Liver (tissue), 9 donors: ENCODE measurements around the gene RTN4R. TPM values are rescaled to one million over a fixed set of nuclear protein-coding genes. Genes with fewer than 3 reads are reported as not detected.
"Not testable (repeated sequence)": the region's sequence is repeated elsewhere in the genome, so short reads cannot be mapped to it uniquely, and the experiment has no call there.

Experiments
- DNase-seq: peaks from one replicate; pipeline ENCODE4 v3.0.0-alpha.2; 2017; ENCODE audit warnings: low spot score
- H3K27ac ChIP-seq, 2 donors: one replicate each; pipeline ENCODE4 v1.7.0; 2013; ENCODE audit warnings: inconsistent platforms in 2 of 2, low read length in 2 of 2, control low read depth in 1 of 2, low read depth in 1 of 2, mild to moderate bottlenecking in 1 of 2
- H3K27me3 ChIP-seq, 4 donors: one replicate each; pipeline versions ENCODE4 v1.6.1 to v1.7.0; 2013; ENCODE audit warnings: low read length in 3 of 4, inconsistent platforms in 1 of 4, mild to moderate bottlenecking in 1 of 4, moderate library complexity in 1 of 4; ENCODE audit not compliant: control insufficient read depth in 4 of 4, insufficient read depth in 4 of 4
- H3K36me3 ChIP-seq, 4 donors: one replicate each; pipeline versions ENCODE4 v1.6.1 to v1.7.0; 2013; ENCODE audit warnings: low read length in 3 of 4, mild to moderate bottlenecking in 3 of 4, low read depth in 1 of 4, moderate library complexity in 1 of 4; ENCODE audit not compliant: control insufficient read depth in 4 of 4, insufficient read depth in 3 of 4
- H3K4me1 ChIP-seq, 4 donors: one replicate each; pipeline versions ENCODE4 v1.6.1 to v1.7.0; 2013; ENCODE audit warnings: low read length in 3 of 4, mild to moderate bottlenecking in 3 of 4, moderate library complexity in 1 of 4; ENCODE audit not compliant: control insufficient read depth in 4 of 4, insufficient read depth in 4 of 4
- H3K4me3 ChIP-seq, 3 donors: one replicate each; pipeline versions ENCODE4 v1.6.1 to v1.7.0; 2013; ENCODE audit warnings: low read length in 3 of 3, control low read depth in 1 of 3, low read depth in 1 of 3, mild to moderate bottlenecking in 1 of 3
- H3K9ac ChIP-seq, 2 donors: one replicate each; pipeline ENCODE4 v1.7.0; 2013; ENCODE audit warnings: low read length in 2 of 2, mild to moderate bottlenecking in 2 of 2, moderate library complexity in 2 of 2, control low read depth in 1 of 2, low read depth in 1 of 2
- H3K9me3 ChIP-seq, 4 donors: one replicate each; pipeline versions ENCODE4 v1.6.1 to v1.7.0; 2013; ENCODE audit warnings: low read length in 3 of 4; ENCODE audit not compliant: control insufficient read depth in 4 of 4
- EGR1 ChIP-seq, 2 donors: IDR thresholded peaks; 2 replicates each; pipeline ENCODE4 v1.6.1; 2016 to 2018; ENCODE audit warnings: antibody characterized with exemption in 2 of 2, low read depth in 2 of 2
- FOXA1 ChIP-seq: IDR thresholded peaks from 2 replicates; pipeline ENCODE4 v1.6.1; 2016; ENCODE audit warnings: antibody characterized with exemption
- FOXA2 ChIP-seq: IDR thresholded peaks from 2 replicates; pipeline ENCODE4 v1.6.1; 2016; ENCODE audit warnings: antibody characterized with exemption
- GABPA ChIP-seq, 2 donors: IDR thresholded peaks in 1 of 2; conservative IDR thresholded peaks in 1 of 2; 2 replicates each; pipeline ENCODE4 v1.6.1; 2016; ENCODE audit warnings: antibody characterized with exemption in 2 of 2, mild to moderate bottlenecking in 1 of 2, moderate library complexity in 1 of 2
- HNF4A ChIP-seq, 2 donors: conservative IDR thresholded peaks; 2 replicates each; pipeline ENCODE4 v1.6.1; 2016; ENCODE audit warnings: antibody characterized with exemption in 2 of 2, mild to moderate bottlenecking in 2 of 2
- HNF4G ChIP-seq: IDR thresholded peaks from 2 replicates; pipeline ENCODE4 v1.6.1; 2016; ENCODE audit warnings: antibody characterized with exemption
- JUND ChIP-seq, 2 donors: IDR thresholded peaks; 2 replicates each; pipeline ENCODE4 v1.6.1; 2016; ENCODE audit warnings: antibody characterized with exemption in 2 of 2
- NR2F2 ChIP-seq: IDR thresholded peaks from 2 replicates; pipeline ENCODE4 v1.6.1; 2016; ENCODE audit warnings: antibody characterized with exemption
- RAD21 ChIP-seq, 2 donors: IDR thresholded peaks; 2 replicates each; pipeline ENCODE4 v1.6.1; 2016; ENCODE audit warnings: antibody characterized with exemption in 2 of 2, mild to moderate bottlenecking in 2 of 2
- SP1 ChIP-seq: IDR thresholded peaks from 2 replicates; pipeline ENCODE4 v1.6.1; 2018; ENCODE audit warnings: antibody characterized with exemption, mild to moderate bottlenecking
- TAF1 ChIP-seq: conservative IDR thresholded peaks from 2 replicates; pipeline ENCODE4 v1.6.1; 2016; ENCODE audit warnings: antibody characterized with exemption, mild to moderate bottlenecking
- YY1 ChIP-seq: IDR thresholded peaks from 2 replicates; pipeline ENCODE4 v1.6.1; 2016; ENCODE audit warnings: antibody characterized with exemption, mild to moderate bottlenecking
- WGBS: extraction: QIAGEN DNeasy Blood & Tissue Kit; methylation state at CpG from one replicate; pipeline ENCODE4 v1.1.7; 2013; 5-methylcytosine and 5-hydroxymethylcytosine counted together
- polyA plus RNA-seq, 2 donors: library from polyadenylated mRNA; stranded (reverse) in 1 of 2; unstranded in 1 of 2; fragments of 200-250 nt in 1 of 2; fragments of >200 nt in 1 of 2; fragmentation: Nextera tagmentation in 1 of 2; extraction: Ambion mirVana in 1 of 2; gene quantifications; one replicate each; pipeline versions ENCODE4 v1.2.1 to v1.2.3, GENCODE V29; 2013 to 2015
- total RNA-seq, 2 donors: library from RNA; depleted of rRNA; stranded (reverse); fragments of >200 nt; gene quantifications; one replicate each; pipeline ENCODE4 v1.2.3, GENCODE V29; 2014
- TF ChIP-seq, protein P1 (sequence below): fragments of 150-350 bp; IDR thresholded peaks from 2 replicates; pipeline ENCODE4 v1.5.1; 2017; ENCODE audit warnings: improper control_type of control experiment, low read depth, low read length; ENCODE audit not compliant: missing input control
- TF ChIP-seq, protein P2 (sequence below): IDR thresholded peaks from 2 replicates; pipeline ENCODE4 v1.6.1; 2016; ENCODE audit warnings: antibody characterized with exemption
- TF ChIP-seq, protein P3 (sequence below): IDR thresholded peaks from 2 replicates; pipeline ENCODE4 v1.6.1; 2016; ENCODE audit warnings: antibody characterized with exemption
- TF ChIP-seq, protein P4 (sequence below): IDR thresholded peaks from 2 replicates; pipeline ENCODE4 v1.6.1; 2016; ENCODE audit warnings: antibody characterized with exemption
- donor health status: healthy.
- donor health status: healthy.
- donor health status: healthy.
- donor health status: healthy.
- donor health status: healthy.

The RTN4R gene
- total and polyA plus RNA-seq, 4 donors: 0.33 to 10.4 (median 1.1) TPM

DNA sequence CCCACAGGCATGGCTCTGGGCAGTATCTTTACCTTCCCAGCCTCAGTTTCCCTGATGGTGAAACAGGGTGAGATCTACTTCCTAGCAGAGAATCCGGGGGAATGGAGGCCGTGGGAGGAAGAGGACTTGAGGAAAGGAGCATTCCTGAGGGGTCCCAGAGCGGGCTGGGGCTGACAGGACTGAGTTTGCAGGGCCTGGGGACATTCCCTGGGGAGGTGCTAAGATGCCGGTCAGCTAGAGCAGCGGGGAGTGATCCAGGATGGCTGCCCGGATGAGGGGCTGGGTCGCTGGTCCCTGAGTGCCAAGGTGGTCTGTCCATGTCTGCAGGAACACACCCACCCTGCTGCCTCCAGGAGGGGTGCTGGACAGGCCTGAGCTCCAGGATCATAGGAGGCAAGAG is 8.3 kb upstream of the RTN4R start:
- Histone ChIP-seq H3K27ac (no peak overlapping the region), H3K9ac (no peak overlapping the region), H3K27me3 (no peaks in the 10 kb centered on the region), H3K9me3 (no peaks in the 10 kb centered on the region), H3K4me1 (no peaks in the 10 kb centered on the region), H3K36me3 (no peaks in the 10 kb centered on the region), H3K4me3 (no peak overlapping the region)
- TF ChIP-seq, protein P1, sequence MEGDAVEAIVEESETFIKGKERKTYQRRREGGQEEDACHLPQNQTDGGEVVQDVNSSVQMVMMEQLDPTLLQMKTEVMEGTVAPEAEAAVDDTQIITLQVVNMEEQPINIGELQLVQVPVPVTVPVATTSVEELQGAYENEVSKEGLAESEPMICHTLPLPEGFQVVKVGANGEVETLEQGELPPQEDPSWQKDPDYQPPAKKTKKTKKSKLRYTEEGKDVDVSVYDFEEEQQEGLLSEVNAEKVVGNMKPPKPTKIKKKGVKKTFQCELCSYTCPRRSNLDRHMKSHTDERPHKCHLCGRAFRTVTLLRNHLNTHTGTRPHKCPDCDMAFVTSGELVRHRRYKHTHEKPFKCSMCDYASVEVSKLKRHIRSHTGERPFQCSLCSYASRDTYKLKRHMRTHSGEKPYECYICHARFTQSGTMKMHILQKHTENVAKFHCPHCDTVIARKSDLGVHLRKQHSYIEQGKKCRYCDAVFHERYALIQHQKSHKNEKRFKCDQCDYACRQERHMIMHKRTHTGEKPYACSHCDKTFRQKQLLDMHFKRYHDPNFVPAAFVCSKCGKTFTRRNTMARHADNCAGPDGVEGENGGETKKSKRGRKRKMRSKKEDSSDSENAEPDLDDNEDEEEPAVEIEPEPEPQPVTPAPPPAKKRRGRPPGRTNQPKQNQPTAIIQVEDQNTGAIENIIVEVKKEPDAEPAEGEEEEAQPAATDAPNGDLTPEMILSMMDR: no peak
- TF ChIP-seq HNF4A (conservative IDR thresholded peaks at IDR 0.05) (no peak), NR2F2 (no peak), FOXA1 (no peak), RAD21 (IDR thresholded peaks at IDR 0.05) (no peak), JUND (IDR thresholded peaks at IDR 0.05) (no peak), GABPA (IDR thresholded peaks at IDR 0.05 in 1 of 2, conservative IDR thresholded peaks at IDR 0.05 in 1 of 2) (no peak), EGR1 (IDR thresholded peaks at IDR 0.05; ENCODE audit: low read depth in 2 of 2) (no peak), SP1 (no peak), TAF1 (no peak), HNF4G (no peak)
- TF ChIP-seq, protein P2, sequence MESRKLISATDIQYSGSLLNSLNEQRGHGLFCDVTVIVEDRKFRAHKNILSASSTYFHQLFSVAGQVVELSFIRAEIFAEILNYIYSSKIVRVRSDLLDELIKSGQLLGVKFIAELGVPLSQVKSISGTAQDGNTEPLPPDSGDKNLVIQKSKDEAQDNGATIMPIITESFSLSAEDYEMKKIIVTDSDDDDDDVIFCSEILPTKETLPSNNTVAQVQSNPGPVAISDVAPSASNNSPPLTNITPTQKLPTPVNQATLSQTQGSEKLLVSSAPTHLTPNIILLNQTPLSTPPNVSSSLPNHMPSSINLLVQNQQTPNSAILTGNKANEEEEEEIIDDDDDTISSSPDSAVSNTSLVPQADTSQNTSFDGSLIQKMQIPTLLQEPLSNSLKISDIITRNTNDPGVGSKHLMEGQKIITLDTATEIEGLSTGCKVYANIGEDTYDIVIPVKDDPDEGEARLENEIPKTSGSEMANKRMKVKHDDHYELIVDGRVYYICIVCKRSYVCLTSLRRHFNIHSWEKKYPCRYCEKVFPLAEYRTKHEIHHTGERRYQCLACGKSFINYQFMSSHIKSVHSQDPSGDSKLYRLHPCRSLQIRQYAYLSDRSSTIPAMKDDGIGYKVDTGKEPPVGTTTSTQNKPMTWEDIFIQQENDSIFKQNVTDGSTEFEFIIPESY: no peak
- TF ChIP-seq, protein P3, sequence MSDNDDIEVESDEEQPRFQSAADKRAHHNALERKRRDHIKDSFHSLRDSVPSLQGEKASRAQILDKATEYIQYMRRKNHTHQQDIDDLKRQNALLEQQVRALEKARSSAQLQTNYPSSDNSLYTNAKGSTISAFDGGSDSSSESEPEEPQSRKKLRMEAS: no peak
- TF ChIP-seq, protein P4, sequence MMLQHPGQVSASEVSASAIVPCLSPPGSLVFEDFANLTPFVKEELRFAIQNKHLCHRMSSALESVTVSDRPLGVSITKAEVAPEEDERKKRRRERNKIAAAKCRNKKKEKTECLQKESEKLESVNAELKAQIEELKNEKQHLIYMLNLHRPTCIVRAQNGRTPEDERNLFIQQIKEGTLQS: no peak
- DNase-seq: no peak
- 81% methylated on average over 7 of the region's 7 CpGs for WGBS

DNA sequence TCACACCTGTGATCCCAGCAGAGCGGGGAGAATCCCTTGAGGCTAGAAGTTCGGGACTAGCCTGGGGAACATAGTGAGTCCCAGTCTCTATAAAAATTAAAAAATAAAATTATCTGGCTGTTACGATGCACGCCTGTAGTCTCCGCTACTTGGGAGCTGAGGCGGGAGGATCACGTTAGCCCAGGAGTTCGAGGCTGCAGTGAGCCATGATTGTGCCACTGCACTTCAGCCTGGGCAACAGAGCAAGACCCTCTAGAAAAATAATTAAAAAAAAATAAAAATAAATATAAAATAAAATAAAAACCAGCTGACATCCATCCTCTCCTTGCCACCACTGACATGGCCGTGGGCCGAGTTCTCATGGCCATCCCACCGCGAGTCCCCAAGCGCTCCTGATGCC is 7.7 kb upstream of the RTN4R start:
- Histone ChIP-seq H3K4me1 (no peaks in the 10 kb centered on the region), H3K27me3 (no peaks in the 10 kb centered on the region), H3K36me3 (no peaks in the 10 kb centered on the region), H3K9ac (no peak overlapping the region), H3K9me3 (no peaks in the 10 kb centered on the region), H3K4me3 (no peak overlapping the region), H3K27ac (no peak overlapping the region)
- TF ChIP-seq FOXA2 (no peak), YY1 (no peak), GABPA (IDR thresholded peaks at IDR 0.05 in 1 of 2, conservative IDR thresholded peaks at IDR 0.05 in 1 of 2) (no peak)
- 97% methylated on average over 13 of the region's 13 CpGs for WGBS
- no peak for DNase-seq

DNA sequence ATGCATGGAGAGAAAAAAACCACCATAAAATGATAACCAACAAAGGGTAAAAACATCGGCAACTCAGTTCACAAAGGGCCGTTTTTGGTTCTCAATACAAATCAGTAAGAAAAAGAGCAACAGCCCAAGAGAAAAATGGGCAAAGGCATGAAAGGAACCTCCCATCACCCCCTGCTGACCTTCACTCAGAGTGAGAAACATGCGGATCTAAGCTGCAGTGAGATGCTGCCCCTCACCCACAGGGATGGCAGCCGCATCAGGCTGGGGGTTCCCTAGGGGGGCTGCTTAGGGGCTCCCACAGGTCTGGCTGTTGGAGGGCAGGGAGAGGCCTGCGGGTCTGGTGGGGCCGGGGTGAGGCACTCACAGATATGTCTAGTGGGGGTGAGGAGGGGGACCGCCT is 7.2 kb upstream of the RTN4R start:
- not testable (repeated sequence) for H3K4me1 ChIP-seq, H3K4me3 ChIP-seq, H3K9ac ChIP-seq, H3K9me3 ChIP-seq, H3K36me3 ChIP-seq, H3K27me3 ChIP-seq, DNase-seq, H3K27ac ChIP-seq
- 90% methylated on average over 5 of the region's 7 CpGs for WGBS

DNA sequence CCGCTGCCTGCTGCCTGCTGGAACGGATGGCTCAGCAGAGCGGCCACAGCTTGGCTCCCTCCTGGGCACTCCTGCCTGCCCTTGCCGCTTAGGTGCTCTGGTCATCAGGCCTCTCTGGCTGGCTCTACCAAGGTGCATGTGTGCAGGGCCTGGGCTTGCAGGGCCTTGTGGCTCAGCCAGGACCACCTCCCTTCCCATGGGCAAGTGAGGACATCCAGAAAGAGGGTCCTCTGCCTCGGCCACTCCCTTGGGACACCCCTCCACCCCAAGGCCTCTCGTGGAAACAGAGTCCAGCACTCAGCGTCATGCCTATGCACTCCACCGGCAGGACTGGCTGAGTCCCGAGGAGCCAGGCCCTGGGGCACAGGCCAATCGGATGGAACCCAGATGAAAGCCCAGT is 6.3 kb upstream of the RTN4R start:
- H3K27ac ChIP-seq, H3K36me3 ChIP-seq, DNase-seq, H3K9me3 ChIP-seq, H3K27me3 ChIP-seq, H3K4me1 ChIP-seq, H3K4me3 ChIP-seq, H3K9ac ChIP-seq: not testable (repeated sequence)
- 94% methylated on average over 9 of the region's 10 CpGs for WGBS
